WTC11 (cell line): ENCODE measurements around the gene ADA. TPM values are rescaled to one million over a fixed set of nuclear protein-coding genes. Genes with fewer than 3 reads are reported as not detected.

ENCODE experiments used
- ATAC-seq: fragments of 200-7000 bp; cut with Tn5 transposase; 2 replicates; pipeline ENCODE4 v1.10.0; 2021; ENCODE audit warnings: mild to moderate bottlenecking, moderate library complexity
- CTCF ChIA-PET: fragments of 300-600 bp; sonication (Branson Sonifier 250); formaldehyde crosslinking; loops from one replicate; lab custom pipeline; 2021; ENCODE audit warnings: antibody characterized with exemption; lab: Charles Lee
- POLR2A ChIA-PET: fragments of 350-600 bp; sonication (Branson Sonifier 250); formaldehyde crosslinking; loops from one replicate; lab custom pipeline; 2021; ENCODE audit warnings: antibody characterized with exemption; lab: Charles Lee
- DNase-seq: peaks from one replicate; pipeline ENCODE4 v3.0.0; 2021; ENCODE audit warnings: low spot score
- H3K27ac Mint-ChIP-seq: 2 replicates; pipeline ENCODE4 v1.8.0; 2021; ENCODE audit warnings: mixed read lengths
- H3K27me3 Mint-ChIP-seq: 2 replicates; pipeline ENCODE4 v1.8.0; 2021; ENCODE audit warnings: low read depth, mild to moderate bottlenecking, moderate library complexity, mixed read lengths
- H3K36me3 Mint-ChIP-seq: 2 replicates; pipeline ENCODE4 v1.8.0; 2021; ENCODE audit warnings: mixed read lengths
- H3K4me1 Mint-ChIP-seq: 2 replicates; pipeline ENCODE4 v1.8.0; 2022; ENCODE audit warnings: mixed read lengths
- H3K4me3 Mint-ChIP-seq: 2 replicates; pipeline ENCODE4 v1.8.0; 2021; ENCODE audit warnings: mild to moderate bottlenecking, moderate library complexity, mixed read lengths
- H3K9me3 Mint-ChIP-seq: 2 replicates; pipeline ENCODE4 v1.8.0; 2021; ENCODE audit warnings: mixed read lengths
- CREB1 ChIP-seq: sonication (generic); formaldehyde crosslinking; IDR thresholded peaks from 2 replicates; pipeline ENCODE4 v1.8.0; 2023; ENCODE audit warnings: mild to moderate bottlenecking, missing genetic modification reagents
- CREM ChIP-seq: sonication (generic); formaldehyde crosslinking; IDR thresholded peaks from 2 replicates; pipeline ENCODE4 v1.8.1; 2022; ENCODE audit warnings: mild to moderate bottlenecking, missing genetic modification reagents, moderate library complexity
- GTF2I ChIP-seq: fragments of 250-450 bp; sonication (Bioruptor Pico); conservative IDR thresholded peaks from 2 replicates; pipeline ENCODE4 v1.4.0; 2021; ENCODE audit warnings: mild to moderate bottlenecking
- MXD4 ChIP-seq: fragments of 250-450 bp; sonication (Bioruptor Pico); IDR thresholded peaks from 2 replicates; pipeline ENCODE4 v1.8.0; 2021; ENCODE audit warnings: mild to moderate bottlenecking, moderate library complexity, borderline replicate concordance
- NFYB ChIP-seq: sonication (generic); formaldehyde crosslinking; conservative IDR thresholded peaks from 2 replicates; pipeline ENCODE4 v1.8.0; 2022; ENCODE audit warnings: low read depth, missing genetic modification reagents
- NR3C1 ChIP-seq: sonication (generic); formaldehyde crosslinking; conservative IDR thresholded peaks from 2 replicates; pipeline ENCODE4 v1.8.1; 2023; ENCODE audit warnings: low read depth, mild to moderate bottlenecking, missing genetic modification reagents
- OVOL2 ChIP-seq: fragments of 250-450 bp; sonication (Bioruptor Pico); IDR thresholded peaks from 2 replicates; pipeline ENCODE4 v1.9.0; 2021; ENCODE audit warnings: mild to moderate bottlenecking, borderline replicate concordance
- RORB ChIP-seq: fragments of 250-450 bp; sonication (Bioruptor Pico); IDR thresholded peaks from 2 replicates; pipeline ENCODE4 v1.9.0; 2021; ENCODE audit warnings: mild to moderate bottlenecking
- SMAD3 ChIP-seq: sonication (generic); formaldehyde crosslinking; IDR thresholded peaks from 2 replicates; pipeline ENCODE4 v1.8.0; 2022; ENCODE audit warnings: missing genetic modification reagents, mild to moderate bottlenecking, borderline replicate concordance
- TP53 ChIP-seq: sonication (generic); formaldehyde crosslinking; IDR thresholded peaks from 2 replicates; pipeline ENCODE4 v1.8.1; 2023; ENCODE audit warnings: mild to moderate bottlenecking, missing genetic modification reagents
- ZNF219 ChIP-seq: sonication (generic); formaldehyde crosslinking; IDR thresholded peaks from 2 replicates; pipeline ENCODE4 v1.8.0; 2023; ENCODE audit warnings: missing genetic modification reagents, mild to moderate bottlenecking, borderline replicate concordance
- total RNA-seq: library from RNA; stranded (reverse); gene quantifications from 3 replicates; pipeline ENCODE4 v1.2.3, GENCODE V29; 2021
- TF ChIP-seq, protein P1 (sequence below): sonication (generic); formaldehyde crosslinking; IDR thresholded peaks from 2 replicates; pipeline ENCODE4 v1.8.1; 2022; ENCODE audit warnings: low read depth, mild to moderate bottlenecking, moderate library complexity, missing genetic modification reagents, borderline replicate concordance
- TF ChIP-seq, protein P2 (sequence below): sonication (generic); formaldehyde crosslinking; IDR thresholded peaks from 2 replicates; pipeline ENCODE4 v1.8.1; 2023; ENCODE audit warnings: mild to moderate bottlenecking, moderate library complexity, missing genetic modification reagents
- TF ChIP-seq, protein P3 (sequence below): sonication (generic); formaldehyde crosslinking; IDR thresholded peaks from 2 replicates; pipeline ENCODE4 v1.8.1; 2023; ENCODE audit warnings: mild to moderate bottlenecking, missing genetic modification reagents, moderate library complexity
- TF ChIP-seq, protein P4 (sequence below): sonication (generic); formaldehyde crosslinking; IDR thresholded peaks from 2 replicates; pipeline ENCODE4 v1.8.1; 2022; ENCODE audit warnings: low read depth, missing genetic modification reagents, borderline replicate concordance
- TF ChIP-seq, protein P5 (sequence below): sonication (generic); formaldehyde crosslinking; IDR thresholded peaks from 2 replicates; pipeline ENCODE4 v1.8.0; 2023; ENCODE audit warnings: mild to moderate bottlenecking, missing genetic modification reagents
- TF ChIP-seq, protein P6 (sequence below): sonication (generic); formaldehyde crosslinking; IDR thresholded peaks from 2 replicates; pipeline ENCODE4 v1.8.1; 2022; ENCODE audit warnings: mild to moderate bottlenecking, moderate library complexity, missing genetic modification reagents
- TF ChIP-seq, protein P7 (sequence below): fragments of 250-450 bp; sonication (Bioruptor Pico); IDR thresholded peaks from 2 replicates; pipeline ENCODE4 v2.1.2; 2022; ENCODE audit warnings: mild to moderate bottlenecking, moderate library complexity
- TF ChIP-seq, protein P8 (sequence below): sonication (generic); formaldehyde crosslinking; IDR thresholded peaks from 2 replicates; pipeline ENCODE4 v1.8.0; 2022; ENCODE audit warnings: missing genetic modification reagents

Gene ADA
- total RNA-seq, 1 experiment from 2014 or later = 19.7 TPM

DNA sequence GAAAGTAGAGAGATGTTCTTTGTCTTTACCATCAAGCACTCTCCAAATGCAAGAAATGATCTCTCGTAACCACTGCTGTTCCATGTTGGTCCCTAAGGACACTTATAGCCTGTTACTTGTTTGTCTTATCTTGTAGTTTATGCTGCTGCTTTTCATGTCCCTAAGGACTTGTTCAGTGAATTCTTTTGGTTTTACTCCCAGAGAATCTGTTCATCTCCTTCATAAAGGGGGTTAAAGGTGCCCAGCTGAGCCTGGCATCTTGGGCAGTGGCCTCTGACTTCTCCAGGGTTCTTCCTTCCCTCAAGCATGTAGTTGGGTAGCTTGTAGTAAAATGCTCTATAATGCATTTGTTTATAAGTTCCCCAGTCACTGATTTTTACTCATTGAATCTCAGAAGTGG lies 70.0 kb downstream of the ADA start (continued):
- TF ChIP-seq, protein P1, sequence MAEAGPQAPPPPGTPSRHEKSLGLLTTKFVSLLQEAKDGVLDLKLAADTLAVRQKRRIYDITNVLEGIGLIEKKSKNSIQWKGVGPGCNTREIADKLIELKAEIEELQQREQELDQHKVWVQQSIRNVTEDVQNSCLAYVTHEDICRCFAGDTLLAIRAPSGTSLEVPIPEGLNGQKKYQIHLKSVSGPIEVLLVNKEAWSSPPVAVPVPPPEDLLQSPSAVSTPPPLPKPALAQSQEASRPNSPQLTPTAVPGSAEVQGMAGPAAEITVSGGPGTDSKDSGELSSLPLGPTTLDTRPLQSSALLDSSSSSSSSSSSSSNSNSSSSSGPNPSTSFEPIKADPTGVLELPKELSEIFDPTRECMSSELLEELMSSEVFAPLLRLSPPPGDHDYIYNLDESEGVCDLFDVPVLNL (CRISPR knock-in tag) = no peak
- TF ChIP-seq SMAD3 (no peak), GTF2I (CRISPR knock-in tag) (no peak), RORB (CRISPR knock-in tag) (no peak)

DNA sequence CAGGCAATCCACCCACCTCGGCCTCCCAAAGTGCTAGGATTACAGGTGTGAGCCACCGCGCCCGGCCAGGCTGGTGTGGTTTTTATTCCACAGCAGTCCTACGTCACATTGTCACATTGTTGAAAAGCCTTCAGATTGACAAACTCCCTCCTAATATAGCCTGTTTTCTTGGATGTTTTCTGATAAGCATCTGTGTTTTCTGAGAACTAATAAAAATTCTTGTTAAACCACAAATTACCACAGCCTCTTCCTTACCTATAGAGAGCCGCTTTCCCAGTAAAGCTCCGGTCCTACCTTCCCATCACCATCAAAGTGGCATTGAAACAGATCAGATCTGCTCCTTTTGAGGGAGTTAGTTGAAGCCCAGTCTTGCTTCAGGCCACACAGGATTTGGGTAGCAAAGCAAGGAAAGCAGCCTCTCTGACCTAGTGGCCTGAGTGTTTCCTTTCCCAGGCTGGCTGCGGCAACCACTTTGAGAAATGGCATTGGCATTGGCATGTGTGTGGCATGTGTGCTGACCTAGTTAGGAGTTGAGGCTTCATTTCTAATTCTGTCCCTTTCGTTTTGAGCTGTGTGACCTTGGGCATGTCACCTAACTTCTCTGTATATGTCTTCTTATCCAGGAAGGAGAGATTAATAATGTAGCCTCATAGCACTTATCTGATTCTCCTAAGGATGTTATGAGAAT lies 70.8 kb downstream of the ADA start:
- ATAC-seq = no peak
- DNase-seq = no peak
- Mint-ChIP-seq H3K4me1 (peaks cover 24% of the 10 kb centered on the region), H3K27ac (no peak overlapping the region), H3K4me3 (no peak overlapping the region), H3K27me3 (no peaks in the 10 kb centered on the region; the same call in 1 of the 2 replicates), H3K36me3 (no peaks in the 10 kb centered on the region), H3K9me3 (no peaks in the 10 kb centered on the region)
- POLR2A ChIA-PET = no interaction called here
- CTCF ChIA-PET = no interaction called here
- TF ChIP-seq TP53 (no peak), NFYB (no peak), OVOL2 (CRISPR knock-in tag) (no peak), ZNF219 (CRISPR knock-in tag) (no peak), RORB (CRISPR knock-in tag) (no peak), CREB1 (no peak), NR3C1 (CRISPR knock-in tag) (no peak), CREM (no peak), GTF2I (CRISPR knock-in tag) (no peak), MXD4 (CRISPR knock-in tag) (no peak)
- TF ChIP-seq, protein P2, sequence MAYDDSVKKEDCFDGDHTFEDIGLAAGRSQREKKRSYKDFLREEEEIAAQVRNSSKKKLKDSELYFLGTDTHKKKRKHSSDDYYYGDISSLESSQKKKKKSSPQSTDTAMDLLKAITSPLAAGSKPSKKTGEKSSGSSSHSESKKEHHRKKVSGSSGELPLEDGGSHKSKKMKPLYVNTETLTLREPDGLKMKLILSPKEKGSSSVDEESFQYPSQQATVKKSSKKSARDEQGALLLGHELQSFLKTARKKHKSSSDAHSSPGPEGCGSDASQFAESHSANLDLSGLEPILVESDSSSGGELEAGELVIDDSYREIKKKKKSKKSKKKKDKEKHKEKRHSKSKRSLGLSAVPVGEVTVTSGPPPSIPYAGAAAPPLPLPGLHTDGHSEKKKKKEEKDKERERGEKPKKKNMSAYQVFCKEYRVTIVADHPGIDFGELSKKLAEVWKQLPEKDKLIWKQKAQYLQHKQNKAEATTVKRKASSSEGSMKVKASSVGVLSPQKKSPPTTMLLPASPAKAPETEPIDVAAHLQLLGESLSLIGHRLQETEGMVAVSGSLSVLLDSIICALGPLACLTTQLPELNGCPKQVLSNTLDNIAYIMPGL (CRISPR knock-in tag) = no peak
- TF ChIP-seq, protein P3, sequence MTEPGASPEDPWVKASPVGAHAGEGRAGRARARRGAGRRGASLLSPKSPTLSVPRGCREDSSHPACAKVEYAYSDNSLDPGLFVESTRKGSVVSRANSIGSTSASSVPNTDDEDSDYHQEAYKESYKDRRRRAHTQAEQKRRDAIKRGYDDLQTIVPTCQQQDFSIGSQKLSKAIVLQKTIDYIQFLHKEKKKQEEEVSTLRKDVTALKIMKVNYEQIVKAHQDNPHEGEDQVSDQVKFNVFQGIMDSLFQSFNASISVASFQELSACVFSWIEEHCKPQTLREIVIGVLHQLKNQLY (CRISPR knock-in tag) = no peak
- TF ChIP-seq, protein P4, sequence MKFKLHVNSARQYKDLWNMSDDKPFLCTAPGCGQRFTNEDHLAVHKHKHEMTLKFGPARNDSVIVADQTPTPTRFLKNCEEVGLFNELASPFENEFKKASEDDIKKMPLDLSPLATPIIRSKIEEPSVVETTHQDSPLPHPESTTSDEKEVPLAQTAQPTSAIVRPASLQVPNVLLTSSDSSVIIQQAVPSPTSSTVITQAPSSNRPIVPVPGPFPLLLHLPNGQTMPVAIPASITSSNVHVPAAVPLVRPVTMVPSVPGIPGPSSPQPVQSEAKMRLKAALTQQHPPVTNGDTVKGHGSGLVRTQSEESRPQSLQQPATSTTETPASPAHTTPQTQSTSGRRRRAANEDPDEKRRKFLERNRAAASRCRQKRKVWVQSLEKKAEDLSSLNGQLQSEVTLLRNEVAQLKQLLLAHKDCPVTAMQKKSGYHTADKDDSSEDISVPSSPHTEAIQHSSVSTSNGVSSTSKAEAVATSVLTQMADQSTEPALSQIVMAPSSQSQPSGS (CRISPR knock-in tag) = no peak
- TF ChIP-seq, protein P5, sequence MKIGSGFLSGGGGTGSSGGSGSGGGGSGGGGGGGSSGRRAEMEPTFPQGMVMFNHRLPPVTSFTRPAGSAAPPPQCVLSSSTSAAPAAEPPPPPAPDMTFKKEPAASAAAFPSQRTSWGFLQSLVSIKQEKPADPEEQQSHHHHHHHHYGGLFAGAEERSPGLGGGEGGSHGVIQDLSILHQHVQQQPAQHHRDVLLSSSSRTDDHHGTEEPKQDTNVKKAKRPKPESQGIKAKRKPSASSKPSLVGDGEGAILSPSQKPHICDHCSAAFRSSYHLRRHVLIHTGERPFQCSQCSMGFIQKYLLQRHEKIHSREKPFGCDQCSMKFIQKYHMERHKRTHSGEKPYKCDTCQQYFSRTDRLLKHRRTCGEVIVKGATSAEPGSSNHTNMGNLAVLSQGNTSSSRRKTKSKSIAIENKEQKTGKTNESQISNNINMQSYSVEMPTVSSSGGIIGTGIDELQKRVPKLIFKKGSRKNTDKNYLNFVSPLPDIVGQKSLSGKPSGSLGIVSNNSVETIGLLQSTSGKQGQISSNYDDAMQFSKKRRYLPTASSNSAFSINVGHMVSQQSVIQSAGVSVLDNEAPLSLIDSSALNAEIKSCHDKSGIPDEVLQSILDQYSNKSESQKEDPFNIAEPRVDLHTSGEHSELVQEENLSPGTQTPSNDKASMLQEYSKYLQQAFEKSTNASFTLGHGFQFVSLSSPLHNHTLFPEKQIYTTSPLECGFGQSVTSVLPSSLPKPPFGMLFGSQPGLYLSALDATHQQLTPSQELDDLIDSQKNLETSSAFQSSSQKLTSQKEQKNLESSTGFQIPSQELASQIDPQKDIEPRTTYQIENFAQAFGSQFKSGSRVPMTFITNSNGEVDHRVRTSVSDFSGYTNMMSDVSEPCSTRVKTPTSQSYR = no peak
- TF ChIP-seq, protein P6, sequence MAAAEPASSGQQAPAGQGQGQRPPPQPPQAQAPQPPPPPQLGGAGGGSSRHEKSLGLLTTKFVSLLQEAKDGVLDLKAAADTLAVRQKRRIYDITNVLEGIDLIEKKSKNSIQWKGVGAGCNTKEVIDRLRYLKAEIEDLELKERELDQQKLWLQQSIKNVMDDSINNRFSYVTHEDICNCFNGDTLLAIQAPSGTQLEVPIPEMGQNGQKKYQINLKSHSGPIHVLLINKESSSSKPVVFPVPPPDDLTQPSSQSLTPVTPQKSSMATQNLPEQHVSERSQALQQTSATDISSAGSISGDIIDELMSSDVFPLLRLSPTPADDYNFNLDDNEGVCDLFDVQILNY = no peak
- TF ChIP-seq, protein P7, sequence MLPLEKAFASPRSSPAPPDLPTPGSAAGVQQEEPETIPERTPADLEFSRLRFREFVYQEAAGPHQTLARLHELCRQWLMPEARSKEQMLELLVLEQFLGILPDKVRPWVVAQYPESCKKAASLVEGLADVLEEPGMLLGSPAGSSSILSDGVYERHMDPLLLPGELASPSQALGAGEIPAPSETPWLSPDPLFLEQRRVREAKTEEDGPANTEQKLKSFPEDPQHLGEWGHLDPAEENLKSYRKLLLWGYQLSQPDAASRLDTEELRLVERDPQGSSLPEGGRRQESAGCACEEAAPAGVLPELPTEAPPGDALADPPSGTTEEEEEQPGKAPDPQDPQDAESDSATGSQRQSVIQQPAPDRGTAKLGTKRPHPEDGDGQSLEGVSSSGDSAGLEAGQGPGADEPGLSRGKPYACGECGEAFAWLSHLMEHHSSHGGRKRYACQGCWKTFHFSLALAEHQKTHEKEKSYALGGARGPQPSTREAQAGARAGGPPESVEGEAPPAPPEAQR = no peak
- TF ChIP-seq, protein P1 (CRISPR knock-in tag) = no peak
- TF ChIP-seq, protein P8, sequence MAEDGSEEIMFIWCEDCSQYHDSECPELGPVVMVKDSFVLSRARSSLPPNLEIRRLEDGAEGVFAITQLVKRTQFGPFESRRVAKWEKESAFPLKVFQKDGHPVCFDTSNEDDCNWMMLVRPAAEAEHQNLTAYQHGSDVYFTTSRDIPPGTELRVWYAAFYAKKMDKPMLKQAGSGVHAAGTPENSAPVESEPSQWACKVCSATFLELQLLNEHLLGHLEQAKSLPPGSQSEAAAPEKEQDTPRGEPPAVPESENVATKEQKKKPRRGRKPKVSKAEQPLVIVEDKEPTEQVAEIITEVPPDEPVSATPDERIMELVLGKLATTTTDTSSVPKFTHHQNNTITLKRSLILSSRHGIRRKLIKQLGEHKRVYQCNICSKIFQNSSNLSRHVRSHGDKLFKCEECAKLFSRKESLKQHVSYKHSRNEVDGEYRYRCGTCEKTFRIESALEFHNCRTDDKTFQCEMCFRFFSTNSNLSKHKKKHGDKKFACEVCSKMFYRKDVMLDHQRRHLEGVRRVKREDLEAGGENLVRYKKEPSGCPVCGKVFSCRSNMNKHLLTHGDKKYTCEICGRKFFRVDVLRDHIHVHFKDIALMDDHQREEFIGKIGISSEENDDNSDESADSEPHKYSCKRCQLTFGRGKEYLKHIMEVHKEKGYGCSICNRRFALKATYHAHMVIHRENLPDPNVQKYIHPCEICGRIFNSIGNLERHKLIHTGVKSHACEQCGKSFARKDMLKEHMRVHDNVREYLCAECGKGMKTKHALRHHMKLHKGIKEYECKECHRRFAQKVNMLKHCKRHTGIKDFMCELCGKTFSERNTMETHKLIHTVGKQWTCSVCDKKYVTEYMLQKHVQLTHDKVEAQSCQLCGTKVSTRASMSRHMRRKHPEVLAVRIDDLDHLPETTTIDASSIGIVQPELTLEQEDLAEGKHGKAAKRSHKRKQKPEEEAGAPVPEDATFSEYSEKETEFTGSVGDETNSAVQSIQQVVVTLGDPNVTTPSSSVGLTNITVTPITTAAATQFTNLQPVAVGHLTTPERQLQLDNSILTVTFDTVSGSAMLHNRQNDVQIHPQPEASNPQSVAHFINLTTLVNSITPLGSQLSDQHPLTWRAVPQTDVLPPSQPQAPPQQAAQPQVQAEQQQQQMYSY (CRISPR knock-in tag) = no peak
